ENCODE data around the gene TCEAL1. TPM values are rescaled to one million over a fixed set of nuclear protein-coding genes. Genes with fewer than 3 reads are reported as not detected.
"Not testable (repeated sequence)": the region's sequence is repeated elsewhere in the genome, so short reads cannot be mapped to it uniquely, and the experiment has no call there.

Gene TCEAL1
- total RNA-seq, 1 donor from 2014 or later = 12.2 TPM

DNA sequence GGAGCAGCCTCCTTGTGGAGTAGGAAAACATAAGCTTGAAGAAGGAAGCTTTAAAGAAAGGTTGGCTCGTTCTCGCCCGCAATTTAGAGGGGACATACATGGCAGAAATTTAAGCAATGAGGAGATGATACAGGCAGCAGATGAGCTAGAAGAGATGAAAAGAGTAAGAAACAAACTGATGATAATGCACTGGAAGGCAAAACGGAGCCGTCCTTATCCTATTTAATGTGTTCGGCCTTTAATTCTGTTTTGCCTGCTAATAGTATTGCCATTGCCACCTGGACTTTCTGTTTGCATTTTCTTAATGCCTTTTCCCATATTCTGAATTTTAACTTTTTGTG is 1.4 kb downstream of the TCEAL1 start:
- H3K36me3 Mint-ChIP-seq (ENCODE audit: low read depth) = peaks cover 3% of the 10 kb centered on the region
- H3K4me1 Mint-ChIP-seq = peaks cover 11% of the 10 kb centered on the region

DNA sequence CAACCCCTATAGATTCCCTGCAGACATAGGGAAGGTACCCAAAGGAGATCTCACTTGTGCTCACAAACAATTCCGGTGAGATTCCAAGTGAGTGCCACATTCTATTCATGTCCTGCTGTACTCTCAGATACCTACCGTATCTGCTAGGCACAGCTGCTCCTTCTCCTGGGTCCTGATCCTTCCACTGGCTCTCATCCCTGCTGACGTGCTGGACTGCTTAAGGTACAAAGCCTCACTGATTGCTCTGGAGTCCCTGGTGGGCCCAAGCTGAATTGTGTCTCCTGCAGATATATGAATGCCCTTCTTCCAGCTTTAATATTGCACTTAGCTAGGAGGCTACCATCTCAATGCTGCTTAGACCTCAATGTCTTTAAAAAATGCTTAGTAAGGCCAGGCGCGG is 2.4 kb downstream of the TCEAL1 start:
- Mint-ChIP-seq H3K36me3 (ENCODE audit: low read depth) (peaks cover 3% of the 10 kb centered on the region), H3K27me3 (ENCODE audit: low read depth) (no peaks in the 10 kb centered on the region), H3K9me3 (no peaks in the 10 kb centered on the region), H3K4me1 (peaks cover 11% of the 10 kb centered on the region), H3K27ac (ENCODE audit: unreplicated experiment) (no peak overlapping the region), H3K4me3 (peak overlapping the region; percentile 22)
- TF ChIP-seq, protein P1, sequence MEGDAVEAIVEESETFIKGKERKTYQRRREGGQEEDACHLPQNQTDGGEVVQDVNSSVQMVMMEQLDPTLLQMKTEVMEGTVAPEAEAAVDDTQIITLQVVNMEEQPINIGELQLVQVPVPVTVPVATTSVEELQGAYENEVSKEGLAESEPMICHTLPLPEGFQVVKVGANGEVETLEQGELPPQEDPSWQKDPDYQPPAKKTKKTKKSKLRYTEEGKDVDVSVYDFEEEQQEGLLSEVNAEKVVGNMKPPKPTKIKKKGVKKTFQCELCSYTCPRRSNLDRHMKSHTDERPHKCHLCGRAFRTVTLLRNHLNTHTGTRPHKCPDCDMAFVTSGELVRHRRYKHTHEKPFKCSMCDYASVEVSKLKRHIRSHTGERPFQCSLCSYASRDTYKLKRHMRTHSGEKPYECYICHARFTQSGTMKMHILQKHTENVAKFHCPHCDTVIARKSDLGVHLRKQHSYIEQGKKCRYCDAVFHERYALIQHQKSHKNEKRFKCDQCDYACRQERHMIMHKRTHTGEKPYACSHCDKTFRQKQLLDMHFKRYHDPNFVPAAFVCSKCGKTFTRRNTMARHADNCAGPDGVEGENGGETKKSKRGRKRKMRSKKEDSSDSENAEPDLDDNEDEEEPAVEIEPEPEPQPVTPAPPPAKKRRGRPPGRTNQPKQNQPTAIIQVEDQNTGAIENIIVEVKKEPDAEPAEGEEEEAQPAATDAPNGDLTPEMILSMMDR (conservative IDR thresholded peaks at IDR 0.05) = no peak
- DNase-seq (ENCODE audit: low read depth, low spot score) = no peak

More for the DNA sequence above, 1.4 kb downstream of the TCEAL1 start:
- Mint-ChIP-seq H3K27ac (ENCODE audit: unreplicated experiment) (peak overlapping the region; percentile 12), H3K9me3 (no peaks in the 10 kb centered on the region), H3K4me3 (peak overlapping the region; percentile 87), H3K27me3 (ENCODE audit: low read depth) (no peaks in the 10 kb centered on the region)
- TF ChIP-seq, protein P1 (conservative IDR thresholded peaks at IDR 0.05) = no peak
- no peak for DNase-seq (ENCODE audit: low read depth, low spot score)

DNA sequence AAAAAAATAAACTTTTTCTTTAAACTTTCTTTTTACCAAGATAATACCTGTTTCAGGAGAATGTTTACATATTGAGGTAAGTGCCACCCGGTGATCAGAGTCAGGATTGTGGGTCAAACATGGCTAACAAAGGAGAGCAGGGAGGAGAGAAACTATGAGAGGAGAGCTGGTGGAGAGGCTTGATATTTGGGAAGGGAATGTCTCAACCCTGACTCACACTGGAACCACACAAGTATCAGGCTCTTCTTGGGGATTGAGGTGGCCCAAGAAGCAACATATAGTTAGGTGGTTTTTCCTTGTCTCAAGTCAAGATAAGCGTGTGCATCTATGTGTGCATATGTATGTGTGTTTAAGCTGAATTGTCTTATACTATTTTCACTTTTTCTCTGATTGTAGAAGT is 6.7 kb downstream of the TCEAL1 start:
- Mint-ChIP-seq H3K36me3 (ENCODE audit: low read depth) (peaks cover 3% of the 10 kb centered on the region), H3K27me3 (ENCODE audit: low read depth) (no peaks in the 10 kb centered on the region), H3K27ac (ENCODE audit: unreplicated experiment) (no peak overlapping the region), H3K4me1 (peaks cover 3% of the 10 kb centered on the region), H3K4me3 (no peak overlapping the region), H3K9me3 (no peaks in the 10 kb centered on the region)
- TF ChIP-seq, protein P1 (conservative IDR thresholded peaks at IDR 0.05) = no peak
- no peak for DNase-seq (ENCODE audit: low read depth, low spot score)

DNA sequence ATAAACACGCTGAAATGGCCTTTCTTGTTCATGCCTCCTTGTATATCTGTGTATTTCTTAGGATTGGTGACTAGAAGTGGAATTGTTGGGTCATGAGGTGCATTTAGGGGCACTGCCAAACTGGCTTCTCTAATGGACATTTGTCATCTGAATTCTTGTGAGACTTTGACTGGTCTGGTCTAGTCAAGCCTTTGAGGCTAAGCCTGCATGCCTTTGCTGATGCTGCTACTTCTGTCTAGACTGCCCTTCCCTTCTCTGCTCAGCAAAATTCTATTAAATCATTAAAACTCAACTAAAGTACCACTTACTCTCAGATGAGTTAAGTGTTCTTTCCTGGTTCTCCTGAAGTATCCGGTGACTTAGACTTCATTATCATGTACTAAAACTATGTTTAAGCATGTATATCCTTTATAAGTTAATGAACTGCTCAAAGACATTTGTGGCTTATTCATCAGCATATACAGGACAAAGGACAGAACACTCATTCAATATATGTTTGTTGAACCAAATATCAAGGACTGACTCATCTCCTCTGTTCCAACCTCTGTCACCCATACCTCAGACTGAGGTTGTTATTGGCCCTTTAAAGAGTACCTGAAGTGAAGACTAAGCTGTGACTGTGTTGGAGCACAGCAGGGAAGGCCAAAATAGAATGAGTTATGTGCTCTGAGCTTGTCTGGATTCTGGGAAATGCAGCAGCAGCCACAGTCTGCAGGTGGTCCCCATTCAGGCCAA is 9.0 kb downstream of the TCEAL1 start:
- no peaks in the 10 kb centered on the region for H3K9me3 Mint-ChIP-seq
- no peaks in the 10 kb centered on the region for H3K27me3 Mint-ChIP-seq (ENCODE audit: low read depth)

DNA sequence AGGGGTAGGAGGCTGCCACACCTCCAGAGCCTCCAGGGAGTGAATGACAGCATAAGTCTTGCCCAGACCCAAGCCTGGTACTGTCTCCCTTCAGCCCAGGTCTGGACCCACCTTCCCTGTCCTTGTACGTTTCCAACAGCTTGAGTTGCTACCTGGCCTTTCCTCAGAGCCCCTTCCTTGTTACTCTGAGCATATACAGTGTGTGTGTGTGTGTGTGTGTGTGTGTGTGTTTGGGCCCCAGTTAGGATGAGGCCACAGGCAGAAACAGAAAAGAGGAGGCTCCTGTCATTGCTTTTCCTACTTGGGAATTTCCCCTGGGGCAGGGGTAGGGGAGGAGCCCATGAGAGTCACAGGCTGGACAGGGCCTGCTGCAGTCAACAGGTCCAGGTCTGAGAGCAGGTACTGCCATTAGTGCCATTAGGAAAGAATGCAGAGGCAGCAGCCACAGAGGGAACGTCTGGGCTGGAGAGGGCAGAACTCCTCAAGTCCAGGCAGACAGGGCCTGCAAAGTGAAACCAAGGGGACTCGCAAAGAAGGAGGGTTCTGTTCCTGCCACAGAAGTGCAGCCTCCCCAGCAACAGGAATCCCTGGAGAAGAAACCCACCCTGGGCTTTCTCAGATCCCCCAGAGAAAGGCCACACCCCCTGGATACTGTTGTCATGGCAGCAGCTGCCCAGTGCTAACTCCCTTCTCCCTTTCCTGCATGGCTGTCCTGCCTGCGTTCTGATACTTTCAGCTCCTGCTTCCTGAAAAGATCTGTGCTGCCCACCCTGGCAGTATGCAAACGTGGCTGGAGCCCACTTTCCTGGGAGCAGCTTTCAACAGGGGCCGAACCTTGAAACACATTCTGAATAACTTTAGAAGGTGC is 9.9 kb downstream of the TCEAL1 start:
- peak overlapping the region; percentile 50 for H3K27ac Mint-ChIP-seq (ENCODE audit: unreplicated experiment)
- H3K4me3 Mint-ChIP-seq = peak overlapping the region; percentile 61
- not testable (repeated sequence) for H3K36me3 Mint-ChIP-seq (ENCODE audit: low read depth); H3K9me3 Mint-ChIP-seq; H3K4me1 Mint-ChIP-seq; H3K27me3 Mint-ChIP-seq (ENCODE audit: low read depth)
- peak; percentile 48 for DNase-seq (ENCODE audit: low read depth, low spot score)

More for the DNA sequence above, 9.0 kb downstream of the TCEAL1 start:
- Mint-ChIP-seq H3K4me3 (no peak overlapping the region), H3K36me3 (ENCODE audit: low read depth) (no peaks in the 10 kb centered on the region), H3K27ac (ENCODE audit: unreplicated experiment) (no peak overlapping the region), H3K4me1 (peaks cover 3% of the 10 kb centered on the region)
- no peak for DNase-seq (ENCODE audit: low read depth, low spot score)
- TF ChIP-seq, protein P1 (conservative IDR thresholded peaks at IDR 0.05) = no peak

All from neural crest cell (in vitro differentiated cells).